NCI-H446 treated with DMSO at 0.1 percent for 48 hours (cell line): ENCODE data around the gene TTC9C.
"Not testable (repeated sequence)": the region's sequence is repeated elsewhere in the genome, so short reads cannot be mapped to it uniquely, and the experiment has no call there.

Source experiments
- DNase-seq: peaks from one replicate; lab custom pipeline; 2025; lab: John Stamatoyannopoulos, UW

Gene TTC9C

GRCh38 chr11:62752177-62752785, 24.0 kb downstream of the TTC9C start:
- DNase-seq: no peak

GRCh38 chr11:62752994-62753735, 24.9 kb downstream of the TTC9C start:
- no peak for DNase-seq

GRCh38 chr11:62753736-62754603, 25.7 kb downstream of the TTC9C start, which contains the start of gene ZBTB3:
Gene ZBTB3, minus strand, starts transcription at chr11:62754160. Its CDS starts 496 bp downstream, at chr11:62753664.
- DNase-seq: peak; percentile 99

- DNase-seq: no peak
Observed at GRCh38 chr11:62755086-62755615, 26.9 kb downstream of the TTC9C start.

GRCh38 chr11:62757846-62758788, 29.8 kb downstream of the TTC9C start:
- DNase-seq: no peak

- not testable (repeated sequence) for DNase-seq
Observed at GRCh38 chr11:62760867-62761227, 32.6 kb downstream of the TTC9C start.

GRCh38 chr11:62770778-62771143, 42.5 kb downstream of the TTC9C start:
- DNase-seq: no peak

GRCh38 chr11:62771144-62772021, 43.1 kb downstream of the TTC9C start, which contains the start of gene TAF6L:
Gene TAF6L, plus strand, starts transcription at chr11:62771396. Its CDS starts 4,388 bp downstream, at chr11:62775784.
- DNase-seq: peak; percentile 96

GRCh38 chr11:62774407-62774806, 46.1 kb downstream of the TTC9C start:
- DNase-seq: no peak

GRCh38 chr11:62775646-62776045, 47.4 kb downstream of the TTC9C start:
- no peak for DNase-seq

GRCh38 chr11:62777389-62777788, 49.1 kb downstream of the TTC9C start:
- no peak for DNase-seq

- DNase-seq: no peak
Observed at GRCh38 chr11:62778441-62778840, 50.2 kb downstream of the TTC9C start.

GRCh38 chr11:62782753-62783152, 54.5 kb downstream of the TTC9C start:
- no peak for DNase-seq

GRCh38 chr11:62786318-62787004, 58.2 kb downstream of the TTC9C start:
- peak; percentile 47 for DNase-seq

GRCh38 chr11:62787005-62787759, 58.9 kb downstream of the TTC9C start, which contains the start of gene TMEM179B:
Gene TMEM179B, plus strand, starts transcription at chr11:62787402. Its CDS starts 30 bp downstream, at chr11:62787432.
- peak; percentile 95 for DNase-seq
